COLO668 (cell line): Measurements from ENCODE around the gene OPN5.

Experiments
- DNase-seq: peaks from one replicate; lab custom pipeline; 2025; ENCODE audit not compliant: unreplicated experiment; lab: John Stamatoyannopoulos, UW

Gene OPN5

DNA sequence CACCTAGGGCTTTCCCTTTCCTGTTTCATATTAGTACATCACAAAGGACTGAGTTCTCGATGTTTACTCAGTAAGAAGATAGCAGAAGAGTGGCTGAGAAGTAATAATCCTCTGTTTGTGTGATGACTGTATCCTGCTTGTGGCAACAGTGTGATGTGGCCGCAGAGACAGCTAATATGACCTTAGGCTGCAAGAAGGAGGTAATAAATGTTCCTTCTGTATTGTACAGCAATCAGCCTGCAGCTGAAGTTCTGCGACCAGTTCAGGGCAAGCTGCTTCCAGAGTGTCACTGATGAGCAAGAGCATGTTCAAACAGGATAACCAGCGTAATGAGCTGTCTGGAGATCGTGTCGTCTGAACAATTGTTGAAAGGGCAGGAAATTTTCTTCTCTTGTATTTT, 70.9 kb downstream of the OPN5 start:
- DNase-seq, result peak; percentile 28

GRCh38 chr6:47853766-47854165, 71.9 kb downstream of the OPN5 start:
- no peak for DNase-seq

DNA sequence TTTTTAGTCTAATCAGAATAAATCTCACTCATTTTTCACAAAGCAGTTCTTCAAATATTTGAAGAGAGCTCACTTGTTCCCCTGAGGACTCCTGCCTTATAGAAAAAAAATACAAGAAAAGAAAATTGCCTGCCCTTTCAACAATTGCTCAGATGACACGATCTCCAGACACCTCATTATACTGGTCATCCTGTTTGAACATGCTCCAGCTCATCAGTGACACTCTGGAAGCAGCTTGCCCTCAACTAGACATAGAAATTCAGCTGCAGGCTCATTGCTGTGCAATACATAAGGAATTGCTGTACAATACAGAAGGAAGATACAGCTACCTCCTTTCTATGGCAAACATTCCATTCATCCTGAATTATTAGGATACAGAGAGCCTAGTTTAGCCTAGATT, 73.1 kb downstream of the OPN5 start:
- DNase-seq, result no peak

DNA sequence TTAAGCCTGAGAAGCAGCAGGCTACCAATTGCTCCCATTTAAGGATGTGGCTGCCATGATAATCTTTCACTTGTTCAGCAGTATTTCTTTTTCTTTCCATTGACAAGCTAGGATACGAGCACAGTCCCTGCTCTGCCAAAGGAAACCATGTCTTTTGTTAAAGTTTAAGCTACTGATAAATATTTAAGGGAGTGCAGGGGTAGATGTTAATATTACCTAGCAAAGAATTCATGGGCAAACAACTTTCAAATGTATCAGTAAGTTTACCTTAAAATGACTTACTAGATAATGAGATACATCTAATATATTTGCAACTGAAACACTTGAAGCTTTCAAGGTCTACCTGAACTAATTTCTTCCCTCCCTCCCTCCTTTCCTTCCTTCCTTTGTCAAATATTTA, 77.3 kb downstream of the OPN5 start:
- DNase-seq, result no peak

- DNase-seq, result no peak
Observed at GRCh38 chr6:47862731-47863130, 80.9 kb downstream of the OPN5 start.

DNA sequence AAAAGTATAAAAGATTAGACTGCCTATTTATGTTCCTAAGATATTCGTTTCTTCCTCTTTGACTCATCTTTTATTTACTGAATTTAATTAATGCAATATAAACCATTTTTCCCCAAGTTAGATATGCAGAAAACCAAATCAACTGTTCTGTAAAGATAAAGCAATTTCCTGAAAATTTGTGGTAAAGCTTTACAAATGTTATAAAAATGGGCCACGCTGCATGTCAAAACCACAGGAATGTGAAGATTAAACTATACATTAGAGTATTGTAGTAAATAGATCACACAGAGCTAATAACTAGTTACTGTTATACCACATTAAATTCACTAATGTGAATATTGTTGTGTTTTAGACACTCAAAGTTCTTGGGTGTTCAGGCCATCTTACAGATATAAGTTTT, 83.4 kb downstream of the OPN5 start:
- DNase-seq, result no peak

- DNase-seq, result no peak
Observed at GRCh38 chr6:47875593-47875992, 93.8 kb downstream of the OPN5 start.
